SK-N-SH (cell line): ENCODE measurements around the gene KRTAP4-9.
"Not testable (repeated sequence)": the region's sequence is repeated elsewhere in the genome, so short reads cannot be mapped to it uniquely, and the experiment has no call there.

ENCODE experiments used
- CTCF ChIP-seq: fragments of 200-600 bp; sonication (generic); IDR thresholded peaks from 2 replicates; pipeline ENCODE4 v1.6.1; 2017; ENCODE audit warnings: antibody characterized with exemption, mild to moderate bottlenecking, moderate library complexity
- EP300 ChIP-seq, 2 experiments: IDR thresholded peaks; 2 replicates each; pipeline versions ENCODE4 v1.4.0 to v1.6.1; 2012; ENCODE audit warnings: borderline replicate concordance in 1 of 2, low read depth in 1 of 2, low read length in 1 of 2
- FOXM1 ChIP-seq: IDR thresholded peaks from 2 replicates; pipeline ENCODE4 v1.4.0; 2012; ENCODE audit warnings: low read depth, mild to moderate bottlenecking
- GATA2 ChIP-seq: sonication (generic); formaldehyde crosslinking; IDR thresholded peaks from 2 replicates; pipeline ENCODE4 v1.5.0; 2020; ENCODE audit warnings: mild to moderate bottlenecking, missing genetic modification reagents
- MXI1 ChIP-seq: IDR thresholded peaks from 2 replicates; pipeline ENCODE4 v1.6.1; 2012; ENCODE audit warnings: mild to moderate bottlenecking, low read depth, low read length, improper control_type of control experiment
- POLR2AphosphoS5 ChIP-seq: IDR thresholded peaks from 2 replicates; pipeline ENCODE4 v1.6.1; 2012; ENCODE audit warnings: low read depth, low read length
- RAD21 ChIP-seq: IDR thresholded peaks from 2 replicates; pipeline ENCODE4 v1.6.1; 2012; ENCODE audit warnings: mild to moderate bottlenecking, low read length
- REST ChIP-seq: IDR thresholded peaks from 2 replicates; pipeline ENCODE4 v1.6.1; 2012; ENCODE audit warnings: mild to moderate bottlenecking, low read depth, low read length, moderate library complexity
- RFX5 ChIP-seq: IDR thresholded peaks from 2 replicates; pipeline ENCODE4 v1.6.1; 2012; ENCODE audit warnings: mild to moderate bottlenecking, improper control_type of control experiment, low read length
- USF1 ChIP-seq: IDR thresholded peaks from 2 replicates; pipeline ENCODE4 v1.4.0; 2012; ENCODE audit warnings: low read depth, borderline replicate concordance
- ZBTB33 ChIP-seq: IDR thresholded peaks from 2 replicates; pipeline ENCODE4 v1.4.0; 2012; ENCODE audit warnings: low read depth, borderline replicate concordance

GRCh38 chr17:41117846-41118386 lies 12.7 kb downstream of the KRTAP4-9 start, which contains the start of gene KRTAP4-11:
- not testable (repeated sequence) for TF ChIP-seq CTCF; POLR2AphosphoS5; RAD21; EP300 (IDR thresholded peaks at IDR 0.05; ENCODE audit: borderline replicate concordance in 1 of 2, low read depth in 1 of 2, low read length in 1 of 2); ZBTB33; USF1; GATA2 (CRISPR knock-in tag); REST; RFX5; MXI1; FOXM1
